Measurements from ENCODE around the gene ASXL3.

ASXL3 gene

DNA sequence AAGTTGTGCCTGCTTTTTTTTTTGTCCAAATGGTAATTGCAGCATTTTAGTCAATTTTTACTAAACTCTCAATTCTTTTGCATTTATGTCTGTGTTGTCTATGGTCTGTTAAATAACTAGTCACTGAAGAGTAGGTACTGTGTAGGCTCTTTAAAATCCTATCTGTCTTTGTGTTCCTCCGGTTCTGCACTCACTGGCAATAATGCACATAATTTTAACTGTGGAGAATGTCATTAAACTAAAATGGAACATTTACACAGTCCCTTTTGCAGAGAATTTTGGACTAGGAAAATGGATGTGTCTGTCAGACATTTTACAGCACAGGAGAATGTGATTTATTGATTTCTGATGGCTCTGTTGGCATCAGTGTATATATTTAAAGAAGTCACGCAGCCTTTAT lies 116.6 kb downstream of the ASXL3 start:
- TF ChIP-seq GABPA (IDR thresholded peaks at IDR 0.05; ENCODE audit: low read depth), result no peak
- no peak for TF ChIP-seq POLR2AphosphoS5 (IDR thresholded peaks at IDR 0.05; ENCODE audit: low read depth)
- H3K27ac ChIP-seq (replicated peaks), result no peak overlapping the region
- no peaks in the 10 kb centered on the region for H3K27me3 ChIP-seq (ENCODE audit: insufficient read depth, poor library complexity, severe bottlenecking)
- no peak overlapping the region for H3K4me3 ChIP-seq (replicated peaks; ENCODE audit: insufficient read depth, low read length)
- DNase-seq (ENCODE audit: low read depth in 1 of 2, low spot score in 1 of 2), result no peak

DNA sequence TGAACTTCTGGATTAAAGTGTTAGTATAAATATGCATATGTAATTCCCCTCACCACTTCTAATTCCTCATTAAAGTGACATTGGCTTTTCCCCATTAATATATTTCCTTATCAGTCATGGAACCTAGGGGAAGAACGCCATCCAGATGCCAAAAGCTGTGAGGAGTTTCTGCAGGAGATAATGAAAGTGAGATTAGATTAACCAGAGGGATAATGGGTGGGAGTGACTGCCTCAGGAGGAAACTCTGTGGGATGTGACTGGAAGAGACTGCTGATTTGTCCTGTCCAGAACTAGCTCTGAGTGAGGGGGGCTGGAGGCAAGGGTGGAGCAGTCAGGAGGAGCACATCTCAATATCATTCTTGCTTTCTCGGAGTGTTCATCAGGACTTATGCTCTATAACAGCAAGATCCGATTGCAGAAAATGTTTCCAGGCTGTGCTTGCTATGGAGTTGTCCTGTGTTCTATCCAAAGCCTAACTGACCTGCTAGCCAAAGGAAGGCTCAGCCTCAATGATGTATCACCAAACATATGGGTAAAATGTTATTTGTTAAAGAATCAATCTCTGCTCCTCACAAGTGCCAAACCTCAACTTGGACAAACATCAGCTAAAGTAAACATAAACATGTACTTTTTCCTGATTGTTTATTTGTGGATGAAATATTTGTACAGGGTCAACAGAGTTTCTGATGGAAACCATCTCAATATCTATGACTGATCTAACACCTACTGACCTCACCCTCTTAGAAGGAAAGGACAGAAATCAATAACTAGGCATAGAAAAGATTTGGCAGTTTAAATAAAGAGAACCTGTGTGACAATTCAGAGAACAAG lies 118.5 kb downstream of the ASXL3 start:
- no peak overlapping the region for H3K4me3 ChIP-seq (replicated peaks; ENCODE audit: insufficient read depth, low read length)
- no peak for DNase-seq (ENCODE audit: low read depth in 1 of 2, low spot score in 1 of 2)

DNA sequence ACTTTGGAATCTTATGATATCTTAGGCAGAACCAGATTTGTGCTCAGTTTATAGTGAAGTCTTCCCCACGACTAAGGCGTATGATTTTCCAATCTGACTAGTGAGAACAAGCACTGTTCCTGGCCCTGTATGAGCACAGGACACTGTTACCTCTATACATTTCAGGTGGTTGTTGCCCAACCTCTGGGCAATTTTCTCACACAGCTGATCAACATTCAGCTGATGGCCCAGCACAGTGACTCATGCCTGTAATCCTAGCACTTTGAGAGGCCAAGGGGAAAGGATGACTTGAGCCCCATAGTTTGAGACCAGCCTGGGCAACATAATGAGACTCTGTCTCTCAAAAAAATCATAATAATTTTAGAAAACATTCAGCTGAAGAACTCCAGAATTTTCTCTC lies 119.5 kb downstream of the ASXL3 start:
- Histone ChIP-seq H3K27me3 (ENCODE audit: insufficient read depth, poor library complexity, severe bottlenecking) (no peaks in the 10 kb centered on the region), H3K27ac (replicated peaks) (no peak overlapping the region), H3K4me3 (replicated peaks; ENCODE audit: insufficient read depth, low read length) (no peak overlapping the region)
- TF ChIP-seq, protein P1, sequence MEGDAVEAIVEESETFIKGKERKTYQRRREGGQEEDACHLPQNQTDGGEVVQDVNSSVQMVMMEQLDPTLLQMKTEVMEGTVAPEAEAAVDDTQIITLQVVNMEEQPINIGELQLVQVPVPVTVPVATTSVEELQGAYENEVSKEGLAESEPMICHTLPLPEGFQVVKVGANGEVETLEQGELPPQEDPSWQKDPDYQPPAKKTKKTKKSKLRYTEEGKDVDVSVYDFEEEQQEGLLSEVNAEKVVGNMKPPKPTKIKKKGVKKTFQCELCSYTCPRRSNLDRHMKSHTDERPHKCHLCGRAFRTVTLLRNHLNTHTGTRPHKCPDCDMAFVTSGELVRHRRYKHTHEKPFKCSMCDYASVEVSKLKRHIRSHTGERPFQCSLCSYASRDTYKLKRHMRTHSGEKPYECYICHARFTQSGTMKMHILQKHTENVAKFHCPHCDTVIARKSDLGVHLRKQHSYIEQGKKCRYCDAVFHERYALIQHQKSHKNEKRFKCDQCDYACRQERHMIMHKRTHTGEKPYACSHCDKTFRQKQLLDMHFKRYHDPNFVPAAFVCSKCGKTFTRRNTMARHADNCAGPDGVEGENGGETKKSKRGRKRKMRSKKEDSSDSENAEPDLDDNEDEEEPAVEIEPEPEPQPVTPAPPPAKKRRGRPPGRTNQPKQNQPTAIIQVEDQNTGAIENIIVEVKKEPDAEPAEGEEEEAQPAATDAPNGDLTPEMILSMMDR (IDR thresholded peaks at IDR 0.05; ENCODE audit: insufficient read depth, low read length), result no peak
- TF ChIP-seq GABPA (IDR thresholded peaks at IDR 0.05; ENCODE audit: low read depth), result no peak
- TF ChIP-seq SPI1 (IDR thresholded peaks at IDR 0.05; ENCODE audit: borderline replicate concordance, low read depth), result no peak
- TF ChIP-seq POLR2AphosphoS5 (IDR thresholded peaks at IDR 0.05; ENCODE audit: low read depth), result no peak
- TF ChIP-seq, protein P2, sequence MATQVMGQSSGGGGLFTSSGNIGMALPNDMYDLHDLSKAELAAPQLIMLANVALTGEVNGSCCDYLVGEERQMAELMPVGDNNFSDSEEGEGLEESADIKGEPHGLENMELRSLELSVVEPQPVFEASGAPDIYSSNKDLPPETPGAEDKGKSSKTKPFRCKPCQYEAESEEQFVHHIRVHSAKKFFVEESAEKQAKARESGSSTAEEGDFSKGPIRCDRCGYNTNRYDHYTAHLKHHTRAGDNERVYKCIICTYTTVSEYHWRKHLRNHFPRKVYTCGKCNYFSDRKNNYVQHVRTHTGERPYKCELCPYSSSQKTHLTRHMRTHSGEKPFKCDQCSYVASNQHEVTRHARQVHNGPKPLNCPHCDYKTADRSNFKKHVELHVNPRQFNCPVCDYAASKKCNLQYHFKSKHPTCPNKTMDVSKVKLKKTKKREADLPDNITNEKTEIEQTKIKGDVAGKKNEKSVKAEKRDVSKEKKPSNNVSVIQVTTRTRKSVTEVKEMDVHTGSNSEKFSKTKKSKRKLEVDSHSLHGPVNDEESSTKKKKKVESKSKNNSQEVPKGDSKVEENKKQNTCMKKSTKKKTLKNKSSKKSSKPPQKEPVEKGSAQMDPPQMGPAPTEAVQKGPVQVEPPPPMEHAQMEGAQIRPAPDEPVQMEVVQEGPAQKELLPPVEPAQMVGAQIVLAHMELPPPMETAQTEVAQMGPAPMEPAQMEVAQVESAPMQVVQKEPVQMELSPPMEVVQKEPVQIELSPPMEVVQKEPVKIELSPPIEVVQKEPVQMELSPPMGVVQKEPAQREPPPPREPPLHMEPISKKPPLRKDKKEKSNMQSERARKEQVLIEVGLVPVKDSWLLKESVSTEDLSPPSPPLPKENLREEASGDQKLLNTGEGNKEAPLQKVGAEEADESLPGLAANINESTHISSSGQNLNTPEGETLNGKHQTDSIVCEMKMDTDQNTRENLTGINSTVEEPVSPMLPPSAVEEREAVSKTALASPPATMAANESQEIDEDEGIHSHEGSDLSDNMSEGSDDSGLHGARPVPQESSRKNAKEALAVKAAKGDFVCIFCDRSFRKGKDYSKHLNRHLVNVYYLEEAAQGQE (IDR thresholded peaks at IDR 0.05; ENCODE audit: insufficient replicate concordance, low read depth), result no peak
- no peak for DNase-seq (ENCODE audit: low read depth in 1 of 2, low spot score in 1 of 2)

More for the DNA sequence above, 118.5 kb downstream of the ASXL3 start:
- H3K27ac ChIP-seq (replicated peaks), result no peak overlapping the region
- TF ChIP-seq, protein P2 (IDR thresholded peaks at IDR 0.05; ENCODE audit: insufficient replicate concordance, low read depth), result no peak
- TF ChIP-seq, protein P1 (IDR thresholded peaks at IDR 0.05; ENCODE audit: insufficient read depth, low read length), result no peak
- TF ChIP-seq SPI1 (IDR thresholded peaks at IDR 0.05; ENCODE audit: borderline replicate concordance, low read depth), result no peak
- no peak for TF ChIP-seq GABPA (IDR thresholded peaks at IDR 0.05; ENCODE audit: low read depth)
- TF ChIP-seq POLR2AphosphoS5 (IDR thresholded peaks at IDR 0.05; ENCODE audit: low read depth), result no peak
- H3K27me3 ChIP-seq (ENCODE audit: insufficient read depth, poor library complexity, severe bottlenecking), result no peaks in the 10 kb centered on the region

DNA sequence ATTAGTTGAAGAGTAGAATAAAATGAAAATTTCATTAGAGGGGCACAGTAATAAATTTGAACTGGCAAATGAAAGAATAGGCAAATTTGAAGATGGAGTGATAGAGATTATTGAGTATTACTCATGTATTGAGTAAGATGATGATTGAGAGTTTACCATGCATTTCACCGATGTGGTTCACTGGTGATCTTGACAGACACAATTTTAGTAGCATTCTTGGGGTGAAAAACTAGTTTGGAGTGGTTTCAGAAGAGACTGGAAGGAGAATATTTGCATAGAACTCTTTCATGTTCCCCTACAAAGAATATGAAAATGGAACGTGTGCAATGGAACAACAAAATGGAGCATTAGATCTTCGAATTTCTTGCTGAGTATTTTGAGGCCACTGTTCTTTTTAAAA lies 121.4 kb downstream of the ASXL3 start:
- DNase-seq (ENCODE audit: low read depth in 1 of 2, low spot score in 1 of 2), result no peak
- Histone ChIP-seq H3K4me3 (replicated peaks; ENCODE audit: insufficient read depth, low read length) (no peak overlapping the region), H3K27ac (replicated peaks) (no peak overlapping the region), H3K27me3 (ENCODE audit: insufficient read depth, poor library complexity, severe bottlenecking) (no peaks in the 10 kb centered on the region)
- TF ChIP-seq, protein P2 (IDR thresholded peaks at IDR 0.05; ENCODE audit: insufficient replicate concordance, low read depth), result no peak
- no peak for TF ChIP-seq POLR2AphosphoS5 (IDR thresholded peaks at IDR 0.05; ENCODE audit: low read depth)
- no peak for TF ChIP-seq GABPA (IDR thresholded peaks at IDR 0.05; ENCODE audit: low read depth)
- TF ChIP-seq, protein P1 (IDR thresholded peaks at IDR 0.05; ENCODE audit: insufficient read depth, low read length), result no peak
- TF ChIP-seq SPI1 (IDR thresholded peaks at IDR 0.05; ENCODE audit: borderline replicate concordance, low read depth), result no peak
